NCI-H748 (cell line): Measurements from ENCODE around the gene COL8A1.

Experiments
- DNase-seq: peaks from one replicate; lab custom pipeline; 2025; ENCODE audit not compliant: unreplicated experiment; lab: John Stamatoyannopoulos, UW

The COL8A1 gene

DNA sequence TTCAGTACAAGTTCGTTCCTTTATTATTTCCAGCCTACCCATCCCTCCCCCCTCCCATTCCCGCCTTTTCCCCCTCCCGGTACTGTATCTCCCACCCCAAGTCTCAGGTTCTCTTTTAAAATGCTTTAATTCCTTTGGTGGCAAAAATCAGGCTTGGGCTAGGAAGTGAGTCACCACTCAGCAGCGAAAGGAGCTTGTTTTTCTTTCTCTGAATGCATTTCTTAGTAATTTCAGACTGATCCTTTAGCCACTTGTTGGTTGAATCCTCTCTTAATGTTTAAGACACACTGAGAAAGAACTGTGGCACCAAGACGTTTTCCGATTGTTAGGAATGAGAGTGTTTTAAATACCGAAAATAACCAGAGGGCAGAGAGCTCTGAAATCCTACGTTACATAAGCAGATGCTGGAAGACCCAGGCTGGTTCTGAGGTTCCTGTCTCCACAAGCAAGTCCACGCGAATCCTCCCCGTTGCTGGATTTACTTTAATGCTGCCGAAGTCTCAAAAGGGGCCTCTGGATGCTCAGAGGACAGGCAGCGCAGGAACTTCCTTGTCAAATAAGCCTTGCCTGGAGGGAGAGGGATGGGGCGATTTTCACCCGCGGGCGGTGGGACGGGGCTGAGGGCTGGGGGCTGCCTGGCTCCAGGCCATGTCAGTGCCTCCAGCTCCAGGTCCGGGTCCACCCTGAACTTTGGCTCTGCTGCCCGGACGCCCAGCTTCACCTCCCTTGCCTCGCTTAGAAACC lies 854 bp upstream of the COL8A1 start:
- DNase-seq: no peak

- no peak for DNase-seq
Observed at GRCh38 chr3:99639579-99639978, 1.2 kb downstream of the COL8A1 start.

GRCh38 chr3:99640214-99640851 lies 1.9 kb downstream of the COL8A1 start:
- DNase-seq: no peak

GRCh38 chr3:99641480-99641879 lies 3.1 kb downstream of the COL8A1 start:
- DNase-seq: no peak

GRCh38 chr3:99641982-99642381 lies 3.6 kb downstream of the COL8A1 start:
- no peak for DNase-seq

GRCh38 chr3:99644017-99644416 lies 5.6 kb downstream of the COL8A1 start:
- DNase-seq: no peak

GRCh38 chr3:99644746-99645145 lies 6.4 kb downstream of the COL8A1 start:
- no peak for DNase-seq

DNA sequence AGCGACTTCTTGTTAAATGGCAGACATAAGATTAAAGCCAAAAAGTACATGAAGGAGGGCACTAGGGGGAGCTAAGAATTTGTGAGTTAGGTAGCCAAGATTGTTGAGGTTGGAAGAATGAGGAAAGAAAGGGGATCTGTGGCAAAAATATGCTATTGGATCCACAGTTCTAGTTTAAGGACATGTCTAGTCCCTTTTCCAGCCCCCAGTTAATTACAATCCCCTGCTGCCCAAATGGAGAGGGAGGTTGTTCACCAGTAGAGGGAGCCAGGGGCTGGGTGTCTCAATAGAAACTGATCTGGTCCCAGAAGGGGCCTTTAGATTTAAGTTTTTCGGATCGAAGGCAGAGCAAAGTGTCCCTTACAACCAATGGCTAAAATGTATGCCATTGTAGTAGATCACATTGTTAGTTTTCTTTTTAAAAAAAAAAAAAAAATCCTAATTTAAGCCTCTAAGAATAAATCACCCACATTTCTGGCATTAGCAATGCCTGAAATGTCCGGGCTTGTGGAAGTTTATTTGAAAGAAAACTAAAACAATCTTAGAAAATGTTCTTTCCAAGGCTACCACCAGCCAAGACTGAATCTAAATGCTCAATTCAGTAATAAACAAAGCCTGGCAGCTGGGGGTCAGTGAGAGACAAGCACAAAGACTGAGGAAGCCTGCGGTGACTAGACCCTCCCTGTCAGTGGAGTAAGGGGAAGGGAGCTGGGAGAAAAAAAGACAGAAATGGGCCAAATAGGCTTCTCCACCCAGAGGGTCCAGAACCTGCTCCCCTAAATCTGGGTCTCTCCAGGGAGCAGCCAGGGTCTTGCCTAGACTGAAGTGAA lies 7.1 kb downstream of the COL8A1 start:
- DNase-seq: no peak

DNA sequence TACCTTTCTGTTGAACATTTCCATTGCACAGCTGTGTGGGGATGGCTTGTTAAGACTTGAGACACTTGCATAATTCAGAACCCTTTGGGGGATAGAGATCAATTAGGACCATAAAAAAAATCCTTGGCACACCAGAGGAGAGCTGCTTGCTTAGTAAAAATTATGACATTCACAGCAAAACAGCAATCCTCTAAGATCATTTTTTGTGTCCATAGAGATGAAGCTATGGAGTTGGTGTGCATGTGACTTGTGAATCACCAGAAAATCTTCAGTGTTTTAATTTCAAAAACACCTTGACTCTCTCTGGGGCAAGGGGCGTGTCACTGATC lies 7.7 kb downstream of the COL8A1 start:
- DNase-seq: no peak

DNA sequence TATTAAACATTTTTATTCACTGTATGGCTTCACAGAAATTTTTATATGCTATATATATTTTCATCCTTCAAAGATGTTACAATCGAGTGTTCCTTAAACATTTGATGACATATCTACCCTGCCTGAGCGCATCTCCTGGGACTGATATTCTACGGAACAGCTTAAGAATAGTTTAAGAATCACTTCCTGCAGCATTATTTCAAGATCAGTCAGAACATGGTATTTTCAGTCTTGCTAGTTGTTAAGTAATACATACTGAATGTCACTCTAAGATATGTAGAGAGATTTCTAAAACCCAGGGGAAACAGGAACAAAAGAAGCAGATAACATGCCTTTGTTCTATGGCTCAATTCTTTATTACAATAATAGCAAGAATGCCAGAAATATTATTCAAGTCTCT lies 8.7 kb downstream of the COL8A1 start:
- no peak for DNase-seq

DNA sequence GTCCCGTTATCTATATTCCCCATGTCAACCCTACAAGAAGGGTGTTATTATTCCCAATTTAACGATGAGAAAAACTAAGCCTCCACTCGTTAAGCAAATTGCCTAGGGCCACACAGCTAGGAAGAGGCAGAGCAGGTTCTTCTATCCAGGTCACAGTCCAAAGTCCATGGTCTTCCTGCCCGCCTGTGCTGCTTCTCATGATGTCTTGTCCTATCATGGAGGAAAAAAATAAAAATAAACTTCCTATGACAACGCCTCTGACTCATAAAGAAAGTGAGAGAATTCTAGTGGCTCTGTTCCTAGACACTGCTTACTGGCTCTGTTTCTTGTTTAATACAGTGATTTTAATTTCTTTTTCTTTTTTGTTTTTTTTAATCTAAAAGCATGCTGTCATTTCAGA lies 9.7 kb downstream of the COL8A1 start:
- no peak for DNase-seq

GRCh38 chr3:99648516-99648915 lies 10.1 kb downstream of the COL8A1 start:
- no peak for DNase-seq

DNA sequence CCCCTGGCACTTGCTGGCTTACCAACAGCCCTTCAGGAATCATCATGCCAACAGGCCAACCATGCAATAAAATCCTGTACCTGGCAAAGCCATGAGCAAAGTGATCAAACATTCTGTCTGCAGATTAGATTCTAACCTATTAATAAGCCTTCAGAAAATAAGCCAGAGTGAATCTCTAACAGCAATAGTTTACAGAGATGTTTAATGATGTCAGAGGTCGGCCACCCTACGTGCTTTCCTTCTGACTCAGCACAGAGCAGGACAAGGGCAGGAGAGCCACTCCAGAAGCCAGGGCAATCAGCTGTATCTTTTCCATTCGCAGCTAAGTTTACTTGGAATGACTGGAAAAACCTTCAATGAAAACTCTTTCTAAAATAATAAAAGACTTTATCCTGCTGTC lies 13.1 kb downstream of the COL8A1 start:
- no peak for DNase-seq

DNA sequence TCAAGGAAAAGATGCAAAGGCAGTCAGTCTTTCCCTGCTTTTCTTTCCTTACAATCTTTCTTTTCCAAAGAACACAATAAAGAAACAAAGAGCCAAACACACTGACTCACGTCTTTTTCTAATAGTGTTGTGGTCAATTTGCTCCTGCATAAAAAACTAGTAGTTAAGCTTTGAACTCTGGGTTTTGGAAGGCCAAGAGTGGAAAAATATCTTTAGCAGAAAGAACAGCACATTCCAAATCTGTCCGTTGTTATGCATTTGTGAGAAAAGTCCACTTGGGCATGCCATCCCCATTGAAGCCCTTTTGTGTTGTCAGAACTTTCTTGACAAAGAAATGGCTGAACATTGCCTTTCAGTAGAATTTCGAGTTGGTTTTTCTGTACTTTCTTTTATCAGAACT lies 18.2 kb downstream of the COL8A1 start:
- DNase-seq: no peak

DNA sequence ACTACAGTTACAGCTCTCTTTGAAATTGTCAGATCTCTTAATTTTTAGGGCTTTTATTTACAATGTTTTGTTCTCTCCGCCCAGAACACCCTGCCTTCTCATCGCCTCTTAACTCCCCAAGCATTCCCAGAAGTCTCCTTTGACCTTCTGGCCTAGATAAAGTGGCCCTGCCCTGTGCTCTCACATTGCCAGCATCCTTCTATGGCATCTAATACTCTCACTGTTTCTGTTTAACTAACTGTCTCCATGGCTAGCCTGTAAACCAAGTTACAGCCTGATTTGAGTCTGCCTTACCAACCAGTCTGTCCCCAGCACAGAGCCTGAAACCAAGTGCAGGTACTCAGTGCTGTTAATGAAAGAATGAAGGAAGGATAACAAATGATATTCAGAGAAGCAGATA lies 19.9 kb downstream of the COL8A1 start:
- no peak for DNase-seq

DNA sequence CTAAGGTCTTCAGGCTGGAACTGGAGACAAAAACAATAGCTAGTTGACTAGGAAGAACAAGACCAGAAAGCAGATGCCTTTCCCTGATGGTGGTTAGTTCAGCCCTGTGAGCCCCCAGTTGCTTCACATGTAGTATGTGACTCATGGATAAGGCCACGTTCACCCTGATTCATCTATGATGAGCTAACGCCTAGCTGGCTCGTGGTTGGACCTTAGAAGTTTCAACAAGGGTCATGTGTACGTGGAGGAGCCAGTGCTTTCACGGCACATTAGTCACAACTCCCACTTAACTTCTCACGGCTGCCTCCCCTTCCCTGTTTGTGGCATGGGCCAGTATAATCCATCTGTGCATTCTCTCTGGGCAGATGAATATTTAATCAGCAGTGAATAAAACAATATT lies 20.6 kb downstream of the COL8A1 start:
- DNase-seq: no peak

GRCh38 chr3:99659951-99660350 lies 21.6 kb downstream of the COL8A1 start:
- no peak for DNase-seq

DNA sequence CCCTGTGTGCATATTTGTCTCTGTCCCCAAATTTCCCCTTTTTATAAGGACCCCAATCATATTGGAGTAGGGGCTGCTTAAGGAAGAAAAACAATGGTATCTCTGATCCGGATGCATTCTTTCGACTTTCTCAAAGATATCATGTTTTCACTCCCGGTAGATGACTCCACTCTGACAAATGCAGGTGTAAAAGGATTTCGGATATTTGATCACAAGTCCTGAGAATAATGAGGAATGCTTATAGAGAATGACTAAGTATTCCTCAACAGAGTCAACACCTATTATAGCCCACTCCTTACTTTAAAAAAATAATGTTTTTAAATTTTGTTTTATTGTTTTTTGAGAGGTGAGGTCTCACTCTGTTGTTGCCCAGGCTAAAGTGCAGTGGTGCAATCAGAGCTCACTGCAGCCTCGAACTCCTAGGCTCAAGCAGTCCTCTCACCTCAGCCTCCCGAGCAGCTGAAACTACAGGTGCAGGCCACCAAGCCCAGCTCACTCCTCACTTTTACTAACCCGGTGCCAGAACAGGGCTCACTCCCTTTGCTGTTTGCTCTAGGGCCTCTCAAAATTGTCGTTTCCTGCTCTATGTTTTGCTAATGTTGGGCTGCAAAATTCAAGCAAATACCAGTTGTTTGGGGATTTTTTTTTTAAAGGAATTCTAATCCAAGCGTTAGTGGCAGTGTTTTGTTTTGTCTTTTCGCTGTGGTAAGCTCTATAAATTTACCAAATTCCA lies 24.6 kb downstream of the COL8A1 start:
- DNase-seq: no peak

- no peak for DNase-seq
Observed at GRCh38 chr3:99663977-99664376, 25.6 kb downstream of the COL8A1 start.

DNA sequence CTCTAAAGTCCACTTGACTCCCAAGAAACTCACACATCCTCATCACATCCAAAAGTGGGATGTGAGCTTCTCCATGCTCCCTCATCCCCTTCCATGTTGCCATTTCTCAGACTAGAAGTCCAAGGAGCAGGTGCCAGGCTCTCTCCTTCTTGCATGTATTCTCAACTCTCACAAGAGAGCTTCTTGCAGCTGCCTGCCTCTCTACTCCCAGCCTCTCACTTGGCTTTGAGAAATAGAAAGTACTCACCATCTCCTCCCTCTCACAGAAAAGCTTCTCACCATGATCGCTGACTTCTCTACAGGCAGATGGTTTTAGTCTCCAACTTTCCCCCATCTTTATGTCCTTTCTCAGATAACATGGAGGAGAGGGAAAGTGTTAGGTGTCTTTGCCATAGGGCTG lies 26.6 kb downstream of the COL8A1 start:
- no peak for DNase-seq

GRCh38 chr3:99666201-99666600 lies 27.8 kb downstream of the COL8A1 start:
- no peak for DNase-seq

GRCh38 chr3:99668044-99668443 lies 29.6 kb downstream of the COL8A1 start:
- no peak for DNase-seq
